Natural killer cell treated with Interleukin-12 subunit alpha and Interleukin-12 subunit beta and Interleukin-15 and Interleukin-18, amount 100 ng/mL, for 72 hours (primary cell): ENCODE measurements around the gene CTIF. TPM values are rescaled to one million over a fixed set of nuclear protein-coding genes. Genes with fewer than 3 reads are reported as not detected.

ENCODE experiments used
- ATAC-seq, 2 donors: fragments of 150-1000 bp; cut with Tn5 transposase in 1 of 2; sonication (Bioruptor Pico), chemical (Tn5 transposase) in 1 of 2; 2 replicates each; pipeline ENCODE4 v1.10.0; 2021
- DNase-seq: peaks from one replicate; pipeline ENCODE4 v3.0.0; 2022; ENCODE audit warnings: low spot score
- H3K27ac Mint-ChIP-seq, 2 donors: 1 replicate in 1 of 2; 2 replicates in 1 of 2; pipeline ENCODE4 v1.8.0; 2022; ENCODE audit warnings: mixed read lengths in 2 of 2, mild to moderate bottlenecking in 1 of 2, moderate library complexity in 1 of 2
- H3K27me3 Mint-ChIP-seq, 2 donors: 1 replicate in 1 of 2; 2 replicates in 1 of 2; pipeline ENCODE4 v1.8.0; 2022; ENCODE audit warnings: mixed read lengths in 2 of 2
- H3K36me3 Mint-ChIP-seq: one replicate; pipeline ENCODE4 v1.8.0; 2022; ENCODE audit warnings: mixed read lengths
- H3K4me1 Mint-ChIP-seq, 2 donors: 1 replicate in 1 of 2; 2 replicates in 1 of 2; pipeline ENCODE4 v1.8.0; 2022; ENCODE audit warnings: low read depth in 2 of 2, mixed read lengths in 2 of 2, mild to moderate bottlenecking in 1 of 2
- H3K4me3 Mint-ChIP-seq: one replicate; pipeline ENCODE4 v1.8.0; 2022; ENCODE audit warnings: mixed read lengths
- H3K9me3 Mint-ChIP-seq: 2 replicates; pipeline ENCODE4 v1.8.0; 2022; ENCODE audit warnings: mixed read lengths
- total RNA-seq, 2 donors: library from RNA; stranded (reverse); gene quantifications; one replicate each; pipeline ENCODE4 v1.2.3, GENCODE V29; 2022

Gene CTIF
- total RNA-seq, 2 donors from 2014 or later: 8.4 to 13.0 TPM

DNA sequence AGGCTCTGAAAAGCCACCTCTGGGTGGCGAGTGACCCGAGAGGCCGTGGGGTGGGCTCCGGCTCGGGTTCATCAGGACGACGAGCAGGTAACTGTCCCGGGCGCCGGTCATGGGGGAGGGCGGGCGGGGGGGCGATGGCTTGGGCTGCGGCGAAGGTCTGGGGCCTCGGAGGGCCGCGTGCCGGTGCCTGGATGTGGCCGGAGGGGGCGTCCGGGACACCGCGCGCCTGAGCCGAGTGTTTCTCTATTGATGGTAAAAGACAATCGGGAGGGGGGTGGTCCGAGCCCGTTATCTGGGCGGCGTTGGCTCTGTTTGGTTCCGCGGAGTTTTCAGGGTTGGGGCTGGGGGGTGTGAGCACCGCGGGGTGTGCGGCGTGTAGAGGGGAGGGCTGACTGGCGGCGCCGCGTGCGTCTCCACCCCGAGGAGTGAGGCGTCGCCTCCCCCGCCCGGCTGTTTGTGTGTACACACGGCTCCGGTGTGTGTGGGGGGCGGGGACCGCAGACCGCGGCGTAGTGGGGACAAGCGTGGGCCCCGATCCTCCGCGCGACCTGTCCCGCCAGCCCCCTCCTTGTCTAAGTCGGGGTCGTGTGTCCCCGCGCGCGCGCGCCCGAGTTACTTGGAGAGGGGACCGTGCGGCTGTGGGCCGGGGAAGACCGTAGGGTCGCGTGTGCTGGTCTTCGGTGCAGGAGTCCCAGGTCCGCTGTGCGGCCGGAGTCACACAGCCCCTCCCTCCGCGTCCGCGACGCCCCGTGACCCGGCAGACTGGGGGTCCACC lies 1.6 kb downstream of the CTIF start:
- DNase-seq: no peak
- Mint-ChIP-seq H3K27me3 (peaks cover 9 to 17% of the 10 kb centered on the region in 2 donors), H3K9me3 (no peaks in the 10 kb centered on the region), H3K36me3 (no peaks in the 10 kb centered on the region), H3K4me3 (peak overlapping the region; percentile 78), H3K4me1 (peaks cover 4 to 8% of the 10 kb centered on the region in 2 donors), H3K27ac (no peak overlapping the region)
- peak; percentile 57 to 63 for ATAC-seq

DNA sequence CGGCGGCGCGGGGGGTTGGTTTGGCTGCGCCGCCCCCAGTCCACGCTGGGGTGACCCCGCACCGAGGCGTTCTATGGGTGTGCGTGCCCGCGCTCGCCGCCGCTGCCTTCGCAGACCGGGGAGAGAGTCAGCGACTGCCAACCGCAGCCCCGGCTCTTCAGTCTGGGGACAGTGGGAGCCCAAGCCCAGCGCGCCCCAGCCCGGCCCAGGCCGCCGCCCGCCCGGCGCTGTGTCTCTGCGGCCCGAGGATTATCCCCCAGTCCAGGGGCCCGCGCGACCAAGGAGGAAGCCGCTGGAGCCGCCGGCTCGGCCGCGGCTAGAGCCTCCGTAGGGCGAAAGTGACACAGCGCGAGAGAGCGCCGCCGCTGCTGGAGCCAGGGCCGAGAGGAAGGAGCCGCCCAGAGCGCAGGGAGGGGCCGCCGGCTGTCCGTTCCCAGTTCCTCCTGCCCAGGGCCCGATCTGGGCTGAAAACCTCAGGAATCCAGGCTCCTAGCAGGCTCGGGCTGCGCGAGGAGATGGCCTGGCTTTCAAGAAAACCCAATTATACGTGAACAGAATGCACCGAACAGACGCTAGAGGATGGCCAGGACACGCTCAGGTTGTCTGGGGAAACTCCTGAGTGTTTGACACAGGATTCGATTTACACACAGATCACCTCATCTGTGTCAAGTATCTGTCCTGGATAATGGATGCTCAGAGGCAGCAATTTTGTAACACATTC lies 2.4 kb downstream of the CTIF start:
- Mint-ChIP-seq H3K36me3 (no peaks in the 10 kb centered on the region), H3K27me3 (peaks cover 9 to 13% of the 10 kb centered on the region in 2 donors), H3K9me3 (no peaks in the 10 kb centered on the region), H3K27ac (no peak overlapping the region), H3K4me1 (peaks cover 4 to 8% of the 10 kb centered on the region in 2 donors), H3K4me3 (peak overlapping the region; percentile 78)
- peak; percentile 65 to 70 for ATAC-seq
- no peak for DNase-seq

- Mint-ChIP-seq H3K27me3 (peaks cover 9 to 13% of the 10 kb centered on the region in 2 donors), H3K27ac (no peak overlapping the region), H3K4me1 (peaks cover 4 to 8% of the 10 kb centered on the region in 2 donors), H3K4me3 (peak overlapping the region; percentile 78), H3K9me3 (no peaks in the 10 kb centered on the region), H3K36me3 (no peaks in the 10 kb centered on the region)
- ATAC-seq (no peak), DNase-seq (no peak)
Observed at GRCh38 chr18:48541747-48542400, 3.0 kb downstream of the CTIF start.

DNA sequence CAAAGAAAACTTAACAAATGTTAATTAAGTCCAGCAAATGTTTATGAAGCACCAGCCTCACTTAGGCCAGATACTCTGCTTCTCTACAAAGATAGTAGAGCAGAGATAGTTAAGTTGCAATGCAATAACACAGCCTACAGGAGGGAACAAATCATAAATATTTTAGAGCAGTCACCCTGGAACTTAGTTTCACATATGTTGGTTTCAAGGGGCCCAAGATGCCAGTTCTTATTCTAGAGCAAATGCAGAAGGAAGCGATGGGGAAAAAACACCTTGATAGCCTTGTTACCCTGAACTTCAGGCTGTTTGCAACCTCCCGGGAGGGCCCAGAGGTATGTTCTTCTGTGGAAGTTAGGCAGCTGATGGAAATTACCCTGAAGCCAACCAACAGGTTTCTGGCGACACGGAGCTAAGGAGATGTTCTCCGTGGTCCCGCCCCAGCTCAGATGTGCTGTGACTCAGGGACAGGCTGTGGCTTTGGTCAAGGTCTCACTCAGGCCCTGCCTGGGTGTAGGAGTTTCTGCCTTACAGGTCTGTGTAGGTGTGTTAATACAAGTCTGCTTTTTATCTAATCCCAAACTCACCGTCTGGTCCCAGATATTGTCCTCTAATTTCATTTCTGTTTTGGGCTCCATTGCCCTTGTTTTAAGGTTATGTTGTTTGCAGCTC lies 3.8 kb downstream of the CTIF start:
- no peak overlapping the region for H3K27ac Mint-ChIP-seq
- no peak for DNase-seq
- no peaks in the 10 kb centered on the region for H3K9me3 Mint-ChIP-seq
- no peak for ATAC-seq
- H3K36me3 Mint-ChIP-seq: no peaks in the 10 kb centered on the region
- H3K4me3 Mint-ChIP-seq: no peak overlapping the region
- H3K4me1 Mint-ChIP-seq: peaks cover 4 to 8% of the 10 kb centered on the region in 2 donors
- H3K27me3 Mint-ChIP-seq: peaks cover 9 to 13% of the 10 kb centered on the region in 2 donors

DNA sequence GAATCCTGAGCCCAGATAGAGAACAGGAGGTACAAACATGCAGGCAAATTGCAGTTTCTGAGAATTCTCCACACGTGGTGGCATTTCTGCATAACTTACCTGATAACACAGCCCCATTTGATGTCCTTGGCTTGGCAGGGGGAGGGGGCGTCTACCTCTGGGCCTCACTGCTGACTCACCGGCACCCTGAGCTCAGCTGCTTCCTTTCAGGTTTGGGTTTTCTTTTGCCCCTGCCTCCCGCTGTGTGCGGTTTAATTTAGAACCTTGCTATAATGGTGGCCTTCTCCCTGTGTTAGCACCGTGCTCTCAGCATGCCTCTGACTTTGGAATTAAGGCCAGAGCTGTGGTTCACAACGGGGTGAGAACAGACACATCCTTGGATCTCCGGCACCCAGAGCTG lies 4.4 kb downstream of the CTIF start:
- DNase-seq: no peak
- no peak overlapping the region for H3K4me3 Mint-ChIP-seq

GRCh38 chr18:48544116-48544515 lies 5.3 kb downstream of the CTIF start:
- ATAC-seq: no peak
- H3K9me3 Mint-ChIP-seq: no peaks in the 10 kb centered on the region
- no peak overlapping the region for H3K27ac Mint-ChIP-seq
- peaks cover 9 to 13% of the 10 kb centered on the region in 2 donors for H3K27me3 Mint-ChIP-seq
- no peak for DNase-seq
- no peak overlapping the region for H3K4me3 Mint-ChIP-seq
- H3K4me1 Mint-ChIP-seq: peaks cover 3 to 4% of the 10 kb centered on the region in 2 donors
- H3K36me3 Mint-ChIP-seq: no peaks in the 10 kb centered on the region

More for the DNA sequence above, 4.4 kb downstream of the CTIF start:
- H3K9me3 Mint-ChIP-seq: no peaks in the 10 kb centered on the region
- ATAC-seq: no peak
- H3K27me3 Mint-ChIP-seq: peaks cover 9 to 13% of the 10 kb centered on the region in 2 donors
- H3K27ac Mint-ChIP-seq: no peak overlapping the region
- H3K4me1 Mint-ChIP-seq: peaks cover 4 to 8% of the 10 kb centered on the region in 2 donors
- no peaks in the 10 kb centered on the region for H3K36me3 Mint-ChIP-seq

DNA sequence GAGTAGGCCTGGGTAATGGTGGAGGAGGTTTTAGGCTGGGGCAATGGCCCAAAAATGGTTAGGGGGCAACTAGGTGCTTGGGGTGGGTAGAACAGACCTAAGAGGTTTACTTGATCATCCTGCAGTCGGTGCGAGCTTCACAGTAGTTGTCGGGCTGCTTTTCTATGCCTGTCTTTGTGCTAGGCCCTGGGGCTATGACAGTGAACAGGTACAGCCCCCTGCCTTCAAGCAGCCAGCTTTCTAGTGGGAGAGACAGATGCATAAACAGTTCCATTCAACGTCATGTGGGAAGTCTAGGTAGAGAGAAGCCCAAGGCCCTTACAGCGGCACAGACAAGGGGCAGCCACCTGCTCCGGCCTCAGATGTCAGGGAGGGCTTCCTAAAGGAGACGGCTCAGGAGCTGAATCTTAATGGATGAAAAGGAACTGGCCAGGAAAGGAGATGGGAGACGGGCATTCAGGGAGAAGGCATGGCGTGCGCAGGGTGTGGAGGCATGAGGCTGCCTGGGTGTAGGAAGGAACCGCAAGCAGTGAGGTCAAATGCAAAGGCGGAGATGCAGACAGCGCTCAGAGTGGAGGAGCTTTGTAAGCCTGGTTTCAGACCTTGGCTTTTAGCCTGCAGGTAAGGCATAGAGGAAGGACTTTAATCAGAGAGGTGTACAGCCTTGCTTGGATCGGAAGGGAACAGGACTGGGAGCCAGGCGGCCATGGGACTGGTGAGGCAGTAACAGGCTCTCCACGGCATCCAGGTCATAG lies 6.0 kb downstream of the CTIF start:
- H3K27ac Mint-ChIP-seq: no peak overlapping the region
- H3K9me3 Mint-ChIP-seq: no peaks in the 10 kb centered on the region
- H3K27me3 Mint-ChIP-seq: peaks cover 9 to 13% of the 10 kb centered on the region in 2 donors
- ATAC-seq: no peak
- no peak for DNase-seq
- no peak overlapping the region for H3K4me3 Mint-ChIP-seq
- peaks cover 3 to 4% of the 10 kb centered on the region in 2 donors for H3K4me1 Mint-ChIP-seq
- H3K36me3 Mint-ChIP-seq: no peaks in the 10 kb centered on the region

DNA sequence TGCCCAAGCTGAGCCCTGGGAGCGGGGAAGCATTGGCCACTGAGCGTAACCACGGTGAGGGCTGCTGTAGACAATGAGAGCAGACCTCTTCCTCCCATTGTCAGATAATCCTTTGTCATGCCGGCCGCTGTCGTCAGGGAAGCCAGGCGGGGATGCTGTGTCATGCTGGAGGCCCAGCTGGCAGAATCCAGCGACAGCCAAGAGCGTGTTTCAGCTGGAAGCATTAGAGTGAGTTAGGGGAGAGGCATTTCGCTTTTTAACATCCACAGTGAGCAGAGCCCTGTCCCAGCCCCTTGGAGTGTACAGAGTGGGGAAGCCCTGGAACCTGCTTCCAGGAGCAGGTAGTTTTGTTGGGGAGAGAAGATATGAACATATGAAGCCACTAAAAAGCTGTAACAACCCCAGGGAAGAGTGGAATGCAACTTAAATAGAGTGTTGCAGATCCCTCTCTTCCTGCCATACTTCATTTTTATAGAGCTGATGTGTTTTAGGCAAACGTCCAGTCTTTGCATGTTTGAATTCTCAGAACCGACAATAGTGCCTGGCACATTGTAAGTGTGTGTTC lies 7.0 kb downstream of the CTIF start:
- H3K27me3 Mint-ChIP-seq: peaks cover 9 to 13% of the 10 kb centered on the region in 2 donors
- DNase-seq (no peak), ATAC-seq (no peak)
- H3K36me3 Mint-ChIP-seq: no peaks in the 10 kb centered on the region
- no peak overlapping the region for H3K4me3 Mint-ChIP-seq
- no peaks in the 10 kb centered on the region for H3K9me3 Mint-ChIP-seq
- H3K4me1 Mint-ChIP-seq: peaks cover 3 to 4% of the 10 kb centered on the region in 2 donors
- no peak overlapping the region for H3K27ac Mint-ChIP-seq

DNA sequence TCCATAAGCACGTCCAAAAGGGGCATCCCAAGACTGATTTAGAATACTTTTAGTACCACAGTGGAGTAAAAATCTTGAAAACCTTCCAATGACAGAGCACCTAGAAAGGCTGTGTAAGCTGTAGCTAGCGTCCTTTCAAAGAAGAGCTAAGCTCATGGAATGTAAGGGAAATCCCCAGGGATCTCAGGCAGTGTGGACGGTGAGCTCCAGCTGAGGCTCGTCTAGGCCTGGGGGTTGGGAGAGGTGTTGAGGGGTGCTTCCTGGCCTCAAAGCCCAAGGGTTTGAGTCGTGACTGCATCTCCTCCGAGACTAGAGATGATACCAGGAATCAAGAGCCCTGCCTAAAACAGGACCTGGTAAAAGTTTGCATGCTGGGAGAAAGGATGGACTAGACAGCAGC lies 7.6 kb downstream of the CTIF start:
- H3K9me3 Mint-ChIP-seq: no peaks in the 10 kb centered on the region
- peaks cover 3 to 4% of the 10 kb centered on the region in 2 donors for H3K4me1 Mint-ChIP-seq
- no peak for DNase-seq
- ATAC-seq: no peak
- H3K36me3 Mint-ChIP-seq: no peaks in the 10 kb centered on the region
- no peak overlapping the region for H3K27ac Mint-ChIP-seq
- no peak overlapping the region for H3K4me3 Mint-ChIP-seq
- peaks cover 9 to 13% of the 10 kb centered on the region in 2 donors for H3K27me3 Mint-ChIP-seq

- no peaks in the 10 kb centered on the region for H3K36me3 Mint-ChIP-seq
- ATAC-seq (no peak), DNase-seq (no peak)
- H3K4me1 Mint-ChIP-seq: peaks cover 3 to 4% of the 10 kb centered on the region in 2 donors
- H3K27me3 Mint-ChIP-seq: peaks cover 9 to 13% of the 10 kb centered on the region in 2 donors
- no peak overlapping the region for H3K4me3 Mint-ChIP-seq
- H3K27ac Mint-ChIP-seq: no peak overlapping the region
- H3K9me3 Mint-ChIP-seq: no peaks in the 10 kb centered on the region
Observed at GRCh38 chr18:48547531-48547981, 8.7 kb downstream of the CTIF start.

- DNase-seq: no peak
- Mint-ChIP-seq H3K4me1 (peaks cover 3 to 4% of the 10 kb centered on the region in 2 donors), H3K27me3 (peaks cover 9 to 13% of the 10 kb centered on the region in 2 donors), H3K27ac (no peak overlapping the region), H3K4me3 (no peak overlapping the region), H3K36me3 (no peaks in the 10 kb centered on the region), H3K9me3 (no peaks in the 10 kb centered on the region)
- no peak for ATAC-seq
Observed at GRCh38 chr18:48548011-48548771, 9.4 kb downstream of the CTIF start.

- Mint-ChIP-seq H3K9me3 (no peaks in the 10 kb centered on the region), H3K27me3 (peaks cover 9% of the 10 kb centered on the region in 2 donors), H3K27ac (no peak overlapping the region), H3K4me3 (no peak overlapping the region), H3K36me3 (no peaks in the 10 kb centered on the region), H3K4me1 (peaks cover under 1 to 3% of the 10 kb centered on the region in 2 donors)
- DNase-seq (no peak), ATAC-seq (no peak)
Observed at GRCh38 chr18:48548921-48549320, 10.1 kb downstream of the CTIF start.
